GM12873 (cell line): ENCODE measurements around the gene CDH13.

Experiments
- TF ChIP-seq, protein P1 (sequence below): IDR thresholded peaks from 2 replicates; pipeline ENCODE4 v1.5.1; 2012; ENCODE audit warnings: low read depth, mild to moderate bottlenecking, moderate library complexity, low read length, control low read depth; ENCODE audit not compliant: insufficient read depth; ENCODE audit errors: missing control alignments

CDH13 gene

DNA sequence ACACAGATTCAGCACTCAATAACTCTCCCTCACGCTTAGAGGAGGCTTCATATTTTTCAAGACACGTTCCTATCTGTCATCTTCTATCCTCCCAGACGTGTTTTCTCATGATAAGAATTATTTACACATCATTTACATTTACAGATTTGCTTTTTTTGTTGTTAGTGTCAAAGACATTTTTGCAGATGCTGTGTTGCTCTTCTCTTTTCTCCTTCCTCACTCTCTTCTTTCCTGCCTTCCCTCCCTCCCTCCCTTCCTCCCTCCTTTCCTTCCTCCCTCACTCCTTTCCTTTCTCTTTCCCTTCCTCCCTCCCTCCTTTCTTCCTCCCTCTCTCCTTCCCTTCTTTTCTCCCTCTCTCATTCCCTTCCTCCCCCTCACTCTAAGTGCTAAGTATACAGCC, 643.9 kb downstream of the CDH13 start:
- TF ChIP-seq, protein P1, sequence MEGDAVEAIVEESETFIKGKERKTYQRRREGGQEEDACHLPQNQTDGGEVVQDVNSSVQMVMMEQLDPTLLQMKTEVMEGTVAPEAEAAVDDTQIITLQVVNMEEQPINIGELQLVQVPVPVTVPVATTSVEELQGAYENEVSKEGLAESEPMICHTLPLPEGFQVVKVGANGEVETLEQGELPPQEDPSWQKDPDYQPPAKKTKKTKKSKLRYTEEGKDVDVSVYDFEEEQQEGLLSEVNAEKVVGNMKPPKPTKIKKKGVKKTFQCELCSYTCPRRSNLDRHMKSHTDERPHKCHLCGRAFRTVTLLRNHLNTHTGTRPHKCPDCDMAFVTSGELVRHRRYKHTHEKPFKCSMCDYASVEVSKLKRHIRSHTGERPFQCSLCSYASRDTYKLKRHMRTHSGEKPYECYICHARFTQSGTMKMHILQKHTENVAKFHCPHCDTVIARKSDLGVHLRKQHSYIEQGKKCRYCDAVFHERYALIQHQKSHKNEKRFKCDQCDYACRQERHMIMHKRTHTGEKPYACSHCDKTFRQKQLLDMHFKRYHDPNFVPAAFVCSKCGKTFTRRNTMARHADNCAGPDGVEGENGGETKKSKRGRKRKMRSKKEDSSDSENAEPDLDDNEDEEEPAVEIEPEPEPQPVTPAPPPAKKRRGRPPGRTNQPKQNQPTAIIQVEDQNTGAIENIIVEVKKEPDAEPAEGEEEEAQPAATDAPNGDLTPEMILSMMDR: no peak

DNA sequence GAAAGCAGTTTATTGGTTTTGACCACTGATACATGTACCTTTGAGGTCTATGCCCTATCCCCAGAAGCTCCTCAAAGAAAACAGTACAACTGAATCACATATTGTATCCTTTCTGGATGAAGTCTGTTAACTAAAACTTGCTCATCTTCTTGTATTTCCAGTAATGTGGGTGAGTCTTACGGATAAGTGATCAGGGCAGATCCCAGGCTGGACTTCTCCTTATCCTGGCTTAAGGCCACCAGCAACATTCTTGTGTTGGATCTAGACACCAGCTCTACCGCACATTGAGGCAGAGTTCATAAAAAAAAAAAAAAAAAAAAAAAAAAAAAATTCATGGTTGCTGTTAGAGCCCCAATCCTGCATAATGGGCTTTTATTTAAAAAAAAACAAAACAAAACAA, 644.4 kb downstream of the CDH13 start:
- TF ChIP-seq, protein P1: no peak

DNA sequence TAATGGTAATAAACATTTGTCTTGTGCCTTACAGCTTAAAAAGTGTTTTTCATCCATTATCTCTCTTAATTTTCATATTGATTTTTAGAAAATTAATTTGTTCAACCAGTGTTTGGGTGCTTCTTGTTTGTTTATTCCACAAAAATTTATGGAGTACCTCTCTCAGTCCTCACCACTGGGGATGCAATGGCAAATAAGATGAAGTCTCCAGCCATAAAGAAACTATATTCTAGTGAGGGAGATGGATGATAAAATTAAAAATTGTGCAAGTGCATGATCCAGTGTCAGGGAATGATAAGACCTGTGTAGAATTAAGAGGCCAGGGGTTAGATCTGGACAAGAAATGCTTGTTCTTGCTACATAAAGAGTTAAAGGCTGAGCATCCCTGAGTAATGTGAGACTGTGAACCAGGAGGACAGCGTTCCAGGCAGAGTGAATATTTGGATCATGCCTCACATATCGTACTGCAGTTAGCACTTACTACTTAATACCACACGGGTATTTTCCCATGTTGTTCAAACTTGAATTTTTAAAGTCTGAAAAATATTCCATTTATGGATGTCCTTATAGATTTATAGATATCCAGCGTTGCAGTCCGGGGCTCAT, 645.3 kb downstream of the CDH13 start:
- TF ChIP-seq, protein P1: no peak

DNA sequence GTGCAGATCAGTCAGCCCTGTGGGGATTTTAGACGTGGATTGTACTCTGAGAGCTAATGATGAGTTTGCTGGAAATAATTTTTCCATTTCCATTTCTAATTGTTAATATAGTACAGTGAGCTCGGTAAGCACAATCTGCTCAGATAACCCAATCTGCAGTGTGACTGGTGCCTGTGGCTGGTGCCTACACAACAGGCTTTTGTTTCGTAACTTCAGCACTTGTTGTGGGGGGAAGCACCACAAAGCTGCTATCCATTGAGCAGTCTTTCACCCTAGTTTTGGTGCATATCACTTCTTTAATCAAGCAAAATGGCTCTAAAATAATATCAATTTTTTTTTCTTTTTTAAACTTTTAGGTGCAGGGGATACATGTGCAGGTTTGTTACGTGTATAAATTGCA, 646.1 kb downstream of the CDH13 start:
- TF ChIP-seq, protein P1: no peak

DNA sequence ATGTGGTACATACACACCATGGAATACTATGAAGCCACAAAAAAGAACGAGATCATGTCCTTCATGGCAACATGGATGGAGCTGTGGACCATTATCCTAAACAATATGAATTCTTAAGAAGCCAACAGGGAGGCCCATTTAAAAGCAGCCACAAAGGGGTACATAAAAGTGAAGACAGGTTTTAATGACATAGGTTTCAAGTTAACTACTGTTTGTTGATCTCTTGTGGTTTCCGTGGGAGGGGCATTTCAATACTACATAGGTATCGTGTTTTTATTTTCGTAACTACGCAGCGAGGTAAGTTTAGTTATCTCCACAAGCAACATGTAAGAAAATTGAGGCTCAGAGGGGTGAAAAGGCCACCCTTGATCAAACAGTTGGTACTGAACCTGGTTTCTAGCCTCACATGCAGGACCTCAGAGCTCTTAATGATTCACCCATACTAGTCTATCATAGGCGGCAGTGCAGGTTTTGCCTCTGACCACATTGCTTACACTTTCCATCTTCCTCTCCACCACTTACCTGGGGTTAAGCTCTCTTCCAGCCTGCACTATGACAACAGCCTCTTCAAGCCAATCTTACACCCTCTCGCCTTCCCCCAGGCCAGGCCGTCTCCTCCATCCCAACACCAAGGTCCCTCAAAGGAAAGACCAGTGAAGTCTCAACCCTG, 646.9 kb downstream of the CDH13 start:
- TF ChIP-seq, protein P1: no peak

DNA sequence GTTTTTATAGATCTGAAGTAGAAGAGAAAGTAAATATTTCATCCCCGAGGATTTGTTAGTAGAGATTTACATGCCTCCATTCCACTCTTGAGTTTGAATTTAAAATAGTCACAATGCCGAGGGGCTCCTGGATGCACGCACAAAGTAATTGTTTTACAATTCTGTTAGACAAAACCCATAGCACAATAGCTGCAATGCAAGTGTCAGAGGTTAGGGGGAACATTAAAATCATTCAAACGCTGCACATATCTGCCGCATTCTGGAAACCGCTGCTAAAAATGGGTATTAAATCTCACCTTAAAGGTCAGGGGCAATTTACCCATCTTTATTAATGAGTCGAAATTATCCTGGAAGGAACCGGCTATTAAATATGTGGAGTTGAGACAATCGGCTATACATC, 652.5 kb downstream of the CDH13 start:
- TF ChIP-seq, protein P1: no peak

DNA sequence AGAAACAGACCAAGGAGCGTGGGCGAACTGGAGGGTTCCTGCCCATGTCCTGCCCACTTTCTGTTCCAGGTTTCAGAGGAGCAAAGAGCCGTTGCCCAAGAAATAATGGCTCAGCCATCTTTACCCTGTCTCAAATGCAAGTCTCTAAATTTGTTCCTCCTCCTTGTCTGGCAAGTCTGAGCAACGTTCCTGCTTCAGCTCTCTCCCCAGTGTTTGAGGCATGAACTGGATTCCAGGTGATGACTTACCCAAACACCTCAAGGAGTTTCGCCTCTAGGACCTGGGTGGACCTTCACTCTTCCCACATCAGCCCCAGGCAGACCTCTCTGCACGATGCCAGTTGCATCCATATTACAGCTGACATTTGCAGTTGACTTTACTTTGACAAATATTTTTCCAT, 659.2 kb downstream of the CDH13 start:
- TF ChIP-seq, protein P1: no peak
